HEK293 (cell line): ENCODE measurements around the gene XYLB.

Experiments used
- CTCF ChIA-PET: fragments of 350-600 bp; formaldehyde crosslinking; extraction: SDS; loops from one replicate; lab custom pipeline; 2021; ENCODE audit warnings: antibody characterized with exemption; lab: Yijun Ruan, JAX
- POLR2A ChIA-PET: fragments of 300-600 bp; formaldehyde crosslinking; extraction: SDS; loops from one replicate; lab custom pipeline; 2020; ENCODE audit warnings: antibody characterized with exemption, inconsistent platforms; lab: Yijun Ruan, JAX
- H3K27ac ChIP-seq: fragments of 200-500 bp; sonication (Bioruptor generic); 2 replicates; pipeline ENCODE4 v1.5.1; 2014; ENCODE audit warnings: low read depth, low read length, control low read depth, inconsistent platforms; ENCODE audit errors: extremely low read depth
- H3K36me3 ChIP-seq, 2 experiments: fragments of 200-500 bp in 1 of 2; sonication (Bioruptor generic) in 1 of 2; 1 replicate in 1 of 2; 2 replicates in 1 of 2; pipeline ENCODE4 v1.5.1; 2014 to 2017; ENCODE audit warnings: inconsistent platforms in 2 of 2, low read length in 2 of 2; ENCODE audit not compliant: control insufficient read depth in 2 of 2, insufficient read depth in 1 of 2
- H3K4me1 ChIP-seq: fragments of 200-500 bp; sonication (Bioruptor generic); 2 replicates; pipeline ENCODE4 v1.5.1; 2014; ENCODE audit warnings: mild to moderate bottlenecking, low read length, inconsistent platforms; ENCODE audit not compliant: control insufficient read depth, insufficient read depth
- H3K4me3 ChIP-seq: 2 replicates; pipeline ENCODE4 v1.5.1; 2011; ENCODE audit warnings: low read depth, mild to moderate bottlenecking, control low read depth, low read length, moderate library complexity
- H3K9me3 ChIP-seq: fragments of 200-500 bp; sonication (Bioruptor generic); 2 replicates; pipeline ENCODE4 v1.5.1; 2014; ENCODE audit warnings: low read depth, low read length, inconsistent platforms; ENCODE audit not compliant: control insufficient read depth, insufficient read depth
- BCL11B ChIP-seq: fragments of 450-650 bp; formaldehyde crosslinking; IDR thresholded peaks from 2 replicates; pipeline ENCODE4 v1.5.1; 2016; ENCODE audit warnings: low read depth, missing biosample characterization, missing genetic modification characterization
- KLF8 ChIP-seq: fragments of 450-650 bp; formaldehyde crosslinking; IDR thresholded peaks from 2 replicates; pipeline ENCODE4 v1.5.1; 2016; ENCODE audit warnings: missing biosample characterization, missing genetic modification characterization
- OSR2 ChIP-seq: fragments of 450-650 bp; formaldehyde crosslinking; IDR thresholded peaks from 2 replicates; pipeline ENCODE4 v1.5.1; 2016; ENCODE audit warnings: missing biosample characterization, missing genetic modification characterization
- ZBTB48 ChIP-seq: fragments of 450-650 bp; formaldehyde crosslinking; IDR thresholded peaks from 2 replicates; pipeline ENCODE4 v1.5.1; 2016; ENCODE audit warnings: missing biosample characterization, missing genetic modification characterization
- ZBTB7A ChIP-seq: fragments of 450-650 bp; formaldehyde crosslinking; IDR thresholded peaks from 2 replicates; pipeline ENCODE4 v1.5.1; 2016; ENCODE audit warnings: low read depth, missing biosample characterization, missing genetic modification characterization
- ZNF10 ChIP-seq: fragments of 450-650 bp; formaldehyde crosslinking; IDR thresholded peaks from 2 replicates; pipeline ENCODE4 v1.5.1; 2017; ENCODE audit warnings: missing biosample characterization, missing genetic modification characterization
- ZNF112 ChIP-seq: fragments of 450-650 bp; formaldehyde crosslinking; IDR thresholded peaks from 2 replicates; pipeline ENCODE4 v1.5.0; 2017; ENCODE audit warnings: missing biosample characterization, missing genetic modification characterization
- ZNF121 ChIP-seq: fragments of 450-650 bp; formaldehyde crosslinking; IDR thresholded peaks from 2 replicates; pipeline ENCODE4 v1.5.1; 2016; ENCODE audit warnings: missing biosample characterization, missing genetic modification characterization
- ZNF16 ChIP-seq: fragments of 450-650 bp; formaldehyde crosslinking; IDR thresholded peaks from 2 replicates; pipeline ENCODE4 v1.5.1; 2016; ENCODE audit warnings: low read depth, missing biosample characterization, missing genetic modification characterization
- ZNF354C ChIP-seq: fragments of 450-650 bp; formaldehyde crosslinking; IDR thresholded peaks from 2 replicates; pipeline ENCODE4 v1.5.1; 2016; ENCODE audit warnings: missing biosample characterization, missing genetic modification characterization, low read depth, borderline replicate concordance
- ZNF571 ChIP-seq: fragments of 450-650 bp; formaldehyde crosslinking; IDR thresholded peaks from 2 replicates; pipeline ENCODE4 v1.5.0; 2017; ENCODE audit warnings: missing biosample characterization, missing genetic modification characterization
- ZNF707 ChIP-seq: fragments of 450-650 bp; formaldehyde crosslinking; IDR thresholded peaks from 2 replicates; pipeline ENCODE4 v1.5.1; 2016; ENCODE audit warnings: missing biosample characterization, missing genetic modification characterization
- ZNF837 ChIP-seq: fragments of 450-650 bp; formaldehyde crosslinking; IDR thresholded peaks from 2 replicates; pipeline ENCODE4 v1.5.1; 2016; ENCODE audit warnings: missing biosample characterization, missing genetic modification characterization
- TF ChIP-seq, protein P1 (sequence below): fragments of 450-650 bp; formaldehyde crosslinking; IDR thresholded peaks from 2 replicates; pipeline ENCODE4 v1.5.1; 2016; ENCODE audit warnings: missing biosample characterization, missing genetic modification characterization
- TF ChIP-seq, protein P2 (sequence below): fragments of 450-650 bp; formaldehyde crosslinking; IDR thresholded peaks from 2 replicates; pipeline ENCODE4 v1.5.1; 2017; ENCODE audit warnings: missing biosample characterization, missing genetic modification characterization
- TF ChIP-seq, protein P3 (sequence below): fragments of 450-650 bp; formaldehyde crosslinking; IDR thresholded peaks from 2 replicates; pipeline ENCODE4 v1.5.1; 2016; ENCODE audit warnings: missing biosample characterization, missing genetic modification characterization
- TF ChIP-seq, protein P4 (sequence below): fragments of 450-650 bp; formaldehyde crosslinking; optimal IDR thresholded peaks from 2 replicates; pipeline ENCODE3; 2016; ENCODE audit warnings: missing biosample characterization, mild to moderate bottlenecking, missing genetic modification characterization
- TF ChIP-seq, protein P5 (sequence below): fragments of 450-650 bp; formaldehyde crosslinking; IDR thresholded peaks from 2 replicates; pipeline ENCODE4 v1.5.1; 2017; ENCODE audit warnings: missing biosample characterization, mild to moderate bottlenecking, missing genetic modification characterization, moderate library complexity
- TF ChIP-seq, protein P6 (sequence below): fragments of 450-650 bp; formaldehyde crosslinking; conservative IDR thresholded peaks from 2 replicates; pipeline ENCODE4 v1.5.1; 2016; ENCODE audit warnings: low read depth, missing biosample characterization, missing genetic modification characterization
- TF ChIP-seq, protein P7 (sequence below): fragments of 450-650 bp; formaldehyde crosslinking; IDR thresholded peaks from 2 replicates; pipeline ENCODE4 v1.5.1; 2016; ENCODE audit warnings: missing biosample characterization, missing genetic modification characterization

XYLB gene

DNA sequence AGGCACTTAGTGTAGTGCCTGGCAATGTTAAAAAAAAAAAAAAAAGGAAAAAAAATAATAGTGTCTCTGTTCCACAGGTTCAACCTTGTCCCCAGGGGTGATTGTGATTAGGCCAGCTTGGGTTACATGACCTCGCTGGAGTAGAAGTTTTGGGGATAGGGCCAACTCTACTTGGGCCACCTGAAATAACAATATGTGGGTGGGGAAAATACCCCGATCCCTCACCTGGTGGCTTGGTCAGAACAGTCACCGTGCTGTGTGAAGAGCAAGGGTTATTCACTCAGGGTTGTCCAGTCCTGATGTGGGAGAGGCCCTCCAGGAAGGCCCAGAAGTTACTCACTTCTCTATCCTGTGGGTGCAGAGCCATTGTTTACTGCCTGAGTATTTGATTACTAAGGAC, 19.5 kb downstream of the XYLB start:
- H3K4me1 ChIP-seq = no peaks in the 10 kb centered on the region
- no peak for TF ChIP-seq ZNF16
- TF ChIP-seq ZBTB7A (tag by site-specific recombination) = no peak
- TF ChIP-seq BCL11B = no peak
- TF ChIP-seq ZNF10 (tag by site-specific recombination) = no peak
- no peak for TF ChIP-seq ZNF112
- TF ChIP-seq ZBTB48 (tag by site-specific recombination) = no peak
- TF ChIP-seq, protein P1, sequence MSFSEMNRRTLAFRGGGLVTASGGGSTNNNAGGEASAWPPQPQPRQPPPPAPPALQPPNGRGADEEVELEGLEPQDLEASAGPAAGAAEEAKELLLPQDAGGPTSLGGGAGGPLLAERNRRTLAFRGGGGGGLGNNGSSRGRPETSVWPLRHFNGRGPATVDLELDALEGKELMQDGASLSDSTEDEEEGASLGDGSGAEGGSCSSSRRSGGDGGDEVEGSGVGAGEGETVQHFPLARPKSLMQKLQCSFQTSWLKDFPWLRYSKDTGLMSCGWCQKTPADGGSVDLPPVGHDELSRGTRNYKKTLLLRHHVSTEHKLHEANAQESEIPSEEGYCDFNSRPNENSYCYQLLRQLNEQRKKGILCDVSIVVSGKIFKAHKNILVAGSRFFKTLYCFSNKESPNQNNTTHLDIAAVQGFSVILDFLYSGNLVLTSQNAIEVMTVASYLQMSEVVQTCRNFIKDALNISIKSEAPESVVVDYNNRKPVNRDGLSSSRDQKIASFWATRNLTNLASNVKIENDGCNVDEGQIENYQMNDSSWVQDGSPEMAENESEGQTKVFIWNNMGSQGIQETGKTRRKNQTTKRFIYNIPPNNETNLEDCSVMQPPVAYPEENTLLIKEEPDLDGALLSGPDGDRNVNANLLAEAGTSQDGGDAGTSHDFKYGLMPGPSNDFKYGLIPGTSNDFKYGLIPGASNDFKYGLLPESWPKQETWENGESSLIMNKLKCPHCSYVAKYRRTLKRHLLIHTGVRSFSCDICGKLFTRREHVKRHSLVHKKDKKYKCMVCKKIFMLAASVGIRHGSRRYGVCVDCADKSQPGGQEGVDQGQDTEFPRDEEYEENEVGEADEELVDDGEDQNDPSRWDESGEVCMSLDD (tag by site-specific recombination) = no peak
- TF ChIP-seq ZNF707 = no peak
- TF ChIP-seq, protein P2, sequence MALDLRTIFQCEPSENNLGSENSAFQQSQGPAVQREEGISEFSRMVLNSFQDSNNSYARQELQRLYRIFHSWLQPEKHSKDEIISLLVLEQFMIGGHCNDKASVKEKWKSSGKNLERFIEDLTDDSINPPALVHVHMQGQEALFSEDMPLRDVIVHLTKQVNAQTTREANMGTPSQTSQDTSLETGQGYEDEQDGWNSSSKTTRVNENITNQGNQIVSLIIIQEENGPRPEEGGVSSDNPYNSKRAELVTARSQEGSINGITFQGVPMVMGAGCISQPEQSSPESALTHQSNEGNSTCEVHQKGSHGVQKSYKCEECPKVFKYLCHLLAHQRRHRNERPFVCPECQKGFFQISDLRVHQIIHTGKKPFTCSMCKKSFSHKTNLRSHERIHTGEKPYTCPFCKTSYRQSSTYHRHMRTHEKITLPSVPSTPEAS (tag by site-specific recombination) = no peak
- no peak for TF ChIP-seq ZNF354C (tag by site-specific recombination)
- TF ChIP-seq, protein P3, sequence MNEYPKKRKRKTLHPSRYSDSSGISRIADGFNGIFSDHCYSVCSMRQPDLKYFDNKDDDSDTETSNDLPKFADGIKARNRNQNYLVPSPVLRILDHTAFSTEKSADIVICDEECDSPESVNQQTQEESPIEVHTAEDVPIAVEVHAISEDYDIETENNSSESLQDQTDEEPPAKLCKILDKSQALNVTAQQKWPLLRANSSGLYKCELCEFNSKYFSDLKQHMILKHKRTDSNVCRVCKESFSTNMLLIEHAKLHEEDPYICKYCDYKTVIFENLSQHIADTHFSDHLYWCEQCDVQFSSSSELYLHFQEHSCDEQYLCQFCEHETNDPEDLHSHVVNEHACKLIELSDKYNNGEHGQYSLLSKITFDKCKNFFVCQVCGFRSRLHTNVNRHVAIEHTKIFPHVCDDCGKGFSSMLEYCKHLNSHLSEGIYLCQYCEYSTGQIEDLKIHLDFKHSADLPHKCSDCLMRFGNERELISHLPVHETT (tag by site-specific recombination) = no peak
- TF ChIP-seq, protein P4, sequence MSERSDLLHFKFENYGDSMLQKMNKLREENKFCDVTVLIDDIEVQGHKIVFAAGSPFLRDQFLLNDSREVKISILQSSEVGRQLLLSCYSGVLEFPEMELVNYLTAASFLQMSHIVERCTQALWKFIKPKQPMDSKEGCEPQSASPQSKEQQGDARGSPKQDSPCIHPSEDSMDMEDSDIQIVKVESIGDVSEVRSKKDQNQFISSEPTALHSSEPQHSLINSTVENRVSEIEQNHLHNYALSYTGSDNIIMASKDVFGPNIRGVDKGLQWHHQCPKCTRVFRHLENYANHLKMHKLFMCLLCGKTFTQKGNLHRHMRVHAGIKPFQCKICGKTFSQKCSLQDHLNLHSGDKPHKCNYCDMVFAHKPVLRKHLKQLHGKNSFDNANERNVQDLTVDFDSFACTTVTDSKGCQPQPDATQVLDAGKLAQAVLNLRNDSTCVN (tag by site-specific recombination) = no peak
- TF ChIP-seq, protein P5, sequence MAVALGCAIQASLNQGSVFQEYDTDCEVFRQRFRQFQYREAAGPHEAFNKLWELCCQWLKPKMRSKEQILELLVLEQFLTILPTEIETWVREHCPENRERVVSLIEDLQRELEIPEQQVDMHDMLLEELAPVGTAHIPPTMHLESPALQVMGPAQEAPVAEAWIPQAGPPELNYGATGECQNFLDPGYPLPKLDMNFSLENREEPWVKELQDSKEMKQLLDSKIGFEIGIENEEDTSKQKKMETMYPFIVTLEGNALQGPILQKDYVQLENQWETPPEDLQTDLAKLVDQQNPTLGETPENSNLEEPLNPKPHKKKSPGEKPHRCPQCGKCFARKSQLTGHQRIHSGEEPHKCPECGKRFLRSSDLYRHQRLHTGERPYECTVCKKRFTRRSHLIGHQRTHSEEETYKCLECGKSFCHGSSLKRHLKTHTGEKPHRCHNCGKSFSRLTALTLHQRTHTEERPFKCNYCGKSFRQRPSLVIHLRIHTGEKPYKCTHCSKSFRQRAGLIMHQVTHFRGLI (tag by site-specific recombination) = no peak
- no peak for TF ChIP-seq OSR2 (tag by site-specific recombination)
- ChIA-PET CTCF (no interaction called here), POLR2A (no interaction called here)
- H3K9me3 ChIP-seq = no peaks in the 10 kb centered on the region
- H3K27ac ChIP-seq = no peak overlapping the region
- peaks cover 0 to 98% of the 10 kb centered on the region in 2 experiments; a peak in 1 of 3 replicates for H3K36me3 ChIP-seq
- no peak overlapping the region for H3K4me3 ChIP-seq

DNA sequence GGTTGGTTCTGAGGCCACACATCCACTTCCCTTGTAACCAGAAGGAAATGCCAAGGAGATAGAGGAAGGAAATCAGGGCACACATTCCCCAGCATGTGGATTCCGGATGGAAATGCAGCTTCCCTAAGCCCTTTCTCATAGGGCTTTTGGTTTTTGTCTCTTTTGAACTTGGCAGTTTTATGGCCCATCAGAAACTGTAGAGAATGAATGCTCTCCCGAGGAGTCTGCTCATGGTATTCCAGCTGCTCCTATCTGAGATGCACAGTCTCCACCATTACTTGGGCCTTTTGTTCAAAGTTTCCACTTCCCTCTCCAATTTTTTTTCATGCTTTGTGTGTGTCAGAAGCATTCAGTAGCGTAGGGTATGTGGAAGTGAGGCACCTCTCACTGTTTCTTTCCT, 21.2 kb downstream of the XYLB start:
- peaks cover 0 to 95% of the 10 kb centered on the region in 2 experiments; a peak in 1 of 3 replicates for H3K36me3 ChIP-seq
- no peaks in the 10 kb centered on the region for H3K4me1 ChIP-seq
- H3K4me3 ChIP-seq = no peak overlapping the region
- CTCF ChIA-PET = interaction anchor here (0.8 to 1.0 kb wide), 2 partner anchors 22 to 106 kb away, joined by 3 read pairs; no protein-coding TSS in a partner anchor
- no peaks in the 10 kb centered on the region for H3K9me3 ChIP-seq
- no peak overlapping the region for H3K27ac ChIP-seq
- POLR2A ChIA-PET = no interaction called here
- TF ChIP-seq KLF8 (tag by site-specific recombination) (no peak), ZNF571 (no peak), ZNF121 (tag by site-specific recombination) (no peak), ZNF837 (tag by site-specific recombination) (no peak)
- TF ChIP-seq, protein P6, sequence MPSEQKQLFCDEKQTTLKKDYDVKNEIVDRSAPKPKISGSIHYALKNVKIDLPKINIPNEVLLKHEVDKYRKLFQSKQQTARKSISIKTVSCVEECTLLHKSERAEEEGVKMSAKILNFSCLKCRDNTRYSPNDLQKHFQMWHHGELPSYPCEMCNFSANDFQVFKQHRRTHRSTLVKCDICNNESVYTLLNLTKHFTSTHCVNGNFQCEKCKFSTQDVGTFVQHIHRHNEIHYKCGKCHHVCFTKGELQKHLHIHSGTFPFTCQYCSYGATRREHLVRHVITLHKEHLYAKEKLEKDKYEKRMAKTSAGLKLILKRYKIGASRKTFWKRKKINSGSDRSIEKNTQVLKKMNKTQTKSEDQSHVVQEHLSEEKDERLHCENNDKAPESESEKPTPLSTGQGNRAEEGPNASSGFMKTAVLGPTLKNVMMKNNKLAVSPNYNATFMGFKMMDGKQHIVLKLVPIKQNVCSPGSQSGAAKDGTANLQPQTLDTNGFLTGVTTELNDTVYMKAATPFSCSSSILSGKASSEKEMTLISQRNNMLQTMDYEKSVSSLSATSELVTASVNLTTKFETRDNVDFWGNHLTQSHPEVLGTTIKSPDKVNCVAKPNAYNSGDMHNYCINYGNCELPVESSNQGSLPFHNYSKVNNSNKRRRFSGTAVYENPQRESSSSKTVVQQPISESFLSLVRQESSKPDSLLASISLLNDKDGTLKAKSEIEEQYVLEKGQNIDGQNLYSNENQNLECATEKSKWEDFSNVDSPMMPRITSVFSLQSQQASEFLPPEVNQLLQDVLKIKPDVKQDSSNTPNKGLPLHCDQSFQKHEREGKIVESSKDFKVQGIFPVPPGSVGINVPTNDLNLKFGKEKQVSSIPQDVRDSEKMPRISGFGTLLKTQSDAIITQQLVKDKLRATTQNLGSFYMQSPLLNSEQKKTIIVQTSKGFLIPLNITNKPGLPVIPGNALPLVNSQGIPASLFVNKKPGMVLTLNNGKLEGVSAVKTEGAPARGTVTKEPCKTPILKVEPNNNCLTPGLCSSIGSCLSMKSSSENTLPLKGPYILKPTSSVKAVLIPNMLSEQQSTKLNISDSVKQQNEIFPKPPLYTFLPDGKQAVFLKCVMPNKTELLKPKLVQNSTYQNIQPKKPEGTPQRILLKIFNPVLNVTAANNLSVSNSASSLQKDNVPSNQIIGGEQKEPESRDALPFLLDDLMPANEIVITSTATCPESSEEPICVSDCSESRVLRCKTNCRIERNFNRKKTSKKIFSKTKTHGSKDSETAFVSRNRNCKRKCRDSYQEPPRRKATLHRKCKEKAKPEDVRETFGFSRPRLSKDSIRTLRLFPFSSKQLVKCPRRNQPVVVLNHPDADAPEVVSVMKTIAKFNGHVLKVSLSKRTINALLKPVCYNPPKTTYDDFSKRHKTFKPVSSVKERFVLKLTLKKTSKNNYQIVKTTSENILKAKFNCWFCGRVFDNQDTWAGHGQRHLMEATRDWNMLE (tag by site-specific recombination) = no peak
- TF ChIP-seq, protein P7, sequence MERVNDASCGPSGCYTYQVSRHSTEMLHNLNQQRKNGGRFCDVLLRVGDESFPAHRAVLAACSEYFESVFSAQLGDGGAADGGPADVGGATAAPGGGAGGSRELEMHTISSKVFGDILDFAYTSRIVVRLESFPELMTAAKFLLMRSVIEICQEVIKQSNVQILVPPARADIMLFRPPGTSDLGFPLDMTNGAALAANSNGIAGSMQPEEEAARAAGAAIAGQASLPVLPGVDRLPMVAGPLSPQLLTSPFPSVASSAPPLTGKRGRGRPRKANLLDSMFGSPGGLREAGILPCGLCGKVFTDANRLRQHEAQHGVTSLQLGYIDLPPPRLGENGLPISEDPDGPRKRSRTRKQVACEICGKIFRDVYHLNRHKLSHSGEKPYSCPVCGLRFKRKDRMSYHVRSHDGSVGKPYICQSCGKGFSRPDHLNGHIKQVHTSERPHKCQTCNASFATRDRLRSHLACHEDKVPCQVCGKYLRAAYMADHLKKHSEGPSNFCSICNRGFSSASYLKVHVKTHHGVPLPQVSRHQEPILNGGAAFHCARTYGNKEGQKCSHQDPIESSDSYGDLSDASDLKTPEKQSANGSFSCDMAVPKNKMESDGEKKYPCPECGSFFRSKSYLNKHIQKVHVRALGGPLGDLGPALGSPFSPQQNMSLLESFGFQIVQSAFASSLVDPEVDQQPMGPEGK (tag by site-specific recombination) = no peak
